Keratinocyte (primary cell): ENCODE data around the gene ADCY7. TPM values are rescaled to one million over a fixed set of nuclear protein-coding genes. Genes with fewer than 3 reads are reported as not detected.

ENCODE experiments used
- DNase-seq: peaks from one replicate; pipeline ENCODE4 v3.0.0-alpha.2; 2011; ENCODE audit warnings: low read depth, missing footprints, low spot score
- FAIRE-seq: peaks from 2 replicates; lab custom pipeline; 2011; peaks lifted over from hg19 to GRCh38; lab: Jason Lieb, UNC
- H2AFZ ChIP-seq: 2 replicates; pipeline ENCODE4 v1.6.0; 2012; ENCODE audit warnings: low read length, control low read depth, inconsistent platforms; ENCODE audit not compliant: control insufficient read depth
- H3K27ac ChIP-seq: 2 replicates; pipeline ENCODE4 v1.5.1; 2011; ENCODE audit warnings: low read length; ENCODE audit not compliant: control insufficient read depth, insufficient read depth
- H3K27me3 ChIP-seq: 3 replicates; pipeline ENCODE4 v1.6.0; 2011; ENCODE audit warnings: low read length; ENCODE audit not compliant: control insufficient read depth, insufficient read depth; ENCODE audit errors: extremely low read depth
- H3K36me3 ChIP-seq, 2 experiments: 2 replicates in 1 of 2; 3 replicates in 1 of 2; pipeline ENCODE4 v1.5.1; 2011; ENCODE audit warnings: low read length in 2 of 2, mild to moderate bottlenecking in 1 of 2; ENCODE audit not compliant: control insufficient read depth in 2 of 2, insufficient read depth in 2 of 2; ENCODE audit errors: extremely low read depth in 1 of 2
- H3K4me1 ChIP-seq: 3 replicates; pipeline ENCODE4 v1.5.1; 2011; ENCODE audit warnings: low read length; ENCODE audit not compliant: control insufficient read depth, insufficient read depth; ENCODE audit errors: extremely low read depth
- H3K4me2 ChIP-seq: 3 replicates; pipeline ENCODE4 v1.6.0; 2011; ENCODE audit warnings: low read depth, low read length; ENCODE audit not compliant: control insufficient read depth, insufficient read depth; ENCODE audit errors: extremely low read depth
- H3K4me3 ChIP-seq, 3 experiments: fragments of 200-600 bp in 1 of 3; sonication (generic) in 1 of 3; 2 replicates in 2 of 3; 3 replicates in 1 of 3; pipeline ENCODE4 v1.5.1; 2011 to 2016; ENCODE audit warnings: low read length in 3 of 3, mild to moderate bottlenecking in 3 of 3, control low read depth in 2 of 3, inconsistent platforms in 1 of 3, low read depth in 1 of 3, mixed read lengths in 1 of 3, mixed run types in 1 of 3, moderate library complexity in 1 of 3; ENCODE audit not compliant: control insufficient read depth in 2 of 3, insufficient read depth in 2 of 3; ENCODE audit errors: extremely low read depth in 1 of 3
- H3K79me2 ChIP-seq: 2 replicates; pipeline ENCODE4 v1.6.0; 2012; ENCODE audit warnings: low read length; ENCODE audit not compliant: control insufficient read depth, insufficient read depth
- H3K9ac ChIP-seq: 3 replicates; pipeline ENCODE4 v1.6.0; 2011; ENCODE audit warnings: low read length; ENCODE audit not compliant: control insufficient read depth, insufficient read depth; ENCODE audit errors: extremely low read depth
- H3K9me1 ChIP-seq: 3 replicates; pipeline ENCODE4 v1.6.0; 2011; ENCODE audit warnings: low read length; ENCODE audit not compliant: control insufficient read depth, insufficient read depth; ENCODE audit errors: extremely low read depth
- H3K9me3 ChIP-seq: 2 replicates; pipeline ENCODE4 v1.5.1; 2012; ENCODE audit warnings: low read depth, low read length; ENCODE audit not compliant: control insufficient read depth
- H4K20me1 ChIP-seq: 3 replicates; pipeline ENCODE4 v1.6.0; 2011; ENCODE audit warnings: low read length; ENCODE audit not compliant: control insufficient read depth, insufficient read depth; ENCODE audit errors: extremely low read depth
- EZH2 ChIP-seq: IDR thresholded peaks from one replicate; pipeline ENCODE4 v1.6.1; 2012; ENCODE audit warnings: inconsistent platforms, mild to moderate bottlenecking, low read length, moderate library complexity
- dilution Hi-C: fragments of 300-500 bp; cut with MboI; formaldehyde crosslinking; loops from one replicate; pipeline ENCODE4 v1.7.0; 2020; ENCODE audit warnings: low sequenced_read_pairs; ENCODE audit not compliant: extremely low pct_ligation_motif_present
- polyA plus RNA-seq, 5 experiments: library from polyadenylated mRNA; depleted of rRNA in 3 of 5; stranded (reverse) in 3 of 5; stranded (forward) in 1 of 5; unstranded in 1 of 5; fragments of >200 nt; gene quantifications; 1 replicate in 1 of 5; 2 replicates in 3 of 5; 3 replicates in 1 of 5; pipeline versions ENCODE4 v1.2.1 to v1.2.3, GENCODE V29; 2011 to 2012; ENCODE audit warnings: missing spikeins in 2 of 5, low read depth in 1 of 5, low replicate concordance in 1 of 5
- TF ChIP-seq, protein P1 (sequence below), 3 experiments: IDR thresholded peaks in 1 of 3; conservative IDR thresholded peaks in 1 of 3; optimal IDR thresholded peaks in 1 of 3; 2 replicates in 2 of 3; 3 replicates in 1 of 3; pipeline versions ENCODE3 to v1.5.1; 2011; ENCODE audit warnings: low read length in 3 of 3, mild to moderate bottlenecking in 3 of 3, moderate library complexity in 2 of 3, control low read depth in 1 of 3, inconsistent platforms in 1 of 3; ENCODE audit not compliant: insufficient read depth in 2 of 3; ENCODE audit errors: extremely low read depth in 1 of 3

Gene ADCY7
- polyA plus RNA-seq, 1 donor (not counting 4 experiments of a cell fraction or from before 2014, with no cell fraction given) = 5.1 TPM

DNA sequence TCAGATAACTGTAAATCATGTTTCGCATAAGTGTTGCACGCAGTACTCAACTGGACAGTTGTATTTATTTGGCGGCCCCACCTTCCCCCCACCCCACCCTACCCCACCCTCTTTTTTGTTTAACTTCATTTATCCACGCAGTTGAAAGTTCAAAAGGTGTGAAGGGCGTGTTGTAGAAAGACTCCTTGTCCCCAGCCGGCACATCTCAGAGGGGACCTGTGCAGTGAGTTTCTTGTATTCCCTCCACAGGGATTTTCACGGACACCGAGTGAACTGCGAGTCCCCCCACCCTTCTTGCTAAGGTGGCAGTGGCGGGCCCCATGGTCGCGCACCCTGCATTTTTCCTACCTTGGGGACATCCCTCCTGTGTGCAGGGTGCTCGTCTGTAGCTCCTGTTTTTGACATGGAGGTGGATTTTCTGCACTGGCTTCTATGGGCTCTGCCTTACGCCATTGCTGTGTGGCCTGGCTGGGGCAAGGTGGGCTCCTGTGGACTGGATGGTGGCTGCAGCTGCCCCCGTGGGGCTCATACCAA is 36.2 kb downstream of the ADCY7 start:
- H2AFZ ChIP-seq = no peak overlapping the region
- H3K79me2 ChIP-seq = no peaks in the 10 kb centered on the region
- no peak overlapping the region for H3K4me2 ChIP-seq
- no peaks in the 10 kb centered on the region for H3K9me3 ChIP-seq
- no peaks in the 10 kb centered on the region for H4K20me1 ChIP-seq
- FAIRE-seq = no peak
- H3K9ac ChIP-seq = no peak overlapping the region
- dilution Hi-C loops = no loop called here
- H3K4me1 ChIP-seq = no peaks in the 10 kb centered on the region
- no peak overlapping the region for H3K4me3 ChIP-seq
- peaks cover 0 to 5% of the 10 kb centered on the region in 2 experiments for H3K36me3 ChIP-seq
- H3K9me1 ChIP-seq = no peaks in the 10 kb centered on the region
- H3K27me3 ChIP-seq = no peaks in the 10 kb centered on the region
- TF ChIP-seq EZH2 = no peak
- TF ChIP-seq, protein P1, sequence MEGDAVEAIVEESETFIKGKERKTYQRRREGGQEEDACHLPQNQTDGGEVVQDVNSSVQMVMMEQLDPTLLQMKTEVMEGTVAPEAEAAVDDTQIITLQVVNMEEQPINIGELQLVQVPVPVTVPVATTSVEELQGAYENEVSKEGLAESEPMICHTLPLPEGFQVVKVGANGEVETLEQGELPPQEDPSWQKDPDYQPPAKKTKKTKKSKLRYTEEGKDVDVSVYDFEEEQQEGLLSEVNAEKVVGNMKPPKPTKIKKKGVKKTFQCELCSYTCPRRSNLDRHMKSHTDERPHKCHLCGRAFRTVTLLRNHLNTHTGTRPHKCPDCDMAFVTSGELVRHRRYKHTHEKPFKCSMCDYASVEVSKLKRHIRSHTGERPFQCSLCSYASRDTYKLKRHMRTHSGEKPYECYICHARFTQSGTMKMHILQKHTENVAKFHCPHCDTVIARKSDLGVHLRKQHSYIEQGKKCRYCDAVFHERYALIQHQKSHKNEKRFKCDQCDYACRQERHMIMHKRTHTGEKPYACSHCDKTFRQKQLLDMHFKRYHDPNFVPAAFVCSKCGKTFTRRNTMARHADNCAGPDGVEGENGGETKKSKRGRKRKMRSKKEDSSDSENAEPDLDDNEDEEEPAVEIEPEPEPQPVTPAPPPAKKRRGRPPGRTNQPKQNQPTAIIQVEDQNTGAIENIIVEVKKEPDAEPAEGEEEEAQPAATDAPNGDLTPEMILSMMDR (optimal IDR thresholded peaks at IDR 0.05 in 1 of 3, IDR thresholded peaks at IDR 0.05 in 1 of 3, conservative IDR thresholded peaks at IDR 0.05 in 1 of 3; ENCODE audit: extremely low read depth in 1 of 3, insufficient read depth in 2 of 3, low read length in 3 of 3) = no peak
- H3K27ac ChIP-seq = no peak overlapping the region
- no peak for DNase-seq

DNA sequence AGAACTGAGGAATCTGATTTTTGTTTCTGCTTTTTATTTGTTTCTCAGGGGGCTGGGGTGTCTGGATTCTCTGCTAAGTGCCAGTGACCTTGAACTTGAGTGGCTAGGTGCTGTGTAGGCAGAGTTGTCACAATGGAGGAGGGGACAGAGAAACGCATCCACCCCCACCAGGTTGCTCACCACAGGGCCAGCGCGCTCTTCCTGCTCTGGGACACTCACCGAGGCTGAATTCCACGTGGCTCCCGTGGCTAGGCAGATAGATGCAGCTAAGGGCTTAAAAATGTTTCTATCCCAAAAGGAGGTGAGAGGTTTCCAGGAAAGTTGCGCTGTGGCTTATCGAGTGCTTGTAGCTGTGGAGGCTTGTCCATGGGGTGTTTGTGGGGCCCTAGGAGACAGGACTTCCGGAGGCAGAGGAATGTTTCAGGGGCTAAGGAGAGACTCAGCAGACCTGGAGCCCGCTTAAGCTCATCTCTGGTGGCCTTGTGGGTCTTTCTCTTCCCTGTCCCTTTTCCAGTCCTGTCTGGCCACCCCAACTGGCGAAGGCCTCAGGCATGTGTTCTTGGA is 36.8 kb downstream of the ADCY7 start:
- no peak overlapping the region for H3K4me3 ChIP-seq
- H3K9me1 ChIP-seq = no peaks in the 10 kb centered on the region
- H3K79me2 ChIP-seq = no peaks in the 10 kb centered on the region
- H3K36me3 ChIP-seq = peaks cover 0 to 5% of the 10 kb centered on the region in 2 experiments
- no peaks in the 10 kb centered on the region for H4K20me1 ChIP-seq
- no peaks in the 10 kb centered on the region for H3K27me3 ChIP-seq
- no peak overlapping the region for H3K9ac ChIP-seq
- dilution Hi-C loops = no loop called here
- no peak overlapping the region for H3K27ac ChIP-seq
- TF ChIP-seq EZH2 = no peak
- TF ChIP-seq, protein P1 (optimal IDR thresholded peaks at IDR 0.05 in 1 of 3, IDR thresholded peaks at IDR 0.05 in 1 of 3, conservative IDR thresholded peaks at IDR 0.05 in 1 of 3; ENCODE audit: extremely low read depth in 1 of 3, insufficient read depth in 2 of 3, low read length in 3 of 3) = no peak
- no peaks in the 10 kb centered on the region for H3K4me1 ChIP-seq
- DNase-seq (no peak), FAIRE-seq (no peak)
- no peak overlapping the region for H3K4me2 ChIP-seq
- no peak overlapping the region for H2AFZ ChIP-seq
- no peaks in the 10 kb centered on the region for H3K9me3 ChIP-seq
